ENCODE results near the gene OXLD1.

- TF ChIP-seq FOXM1 (IDR thresholded peaks at IDR 0.05; ENCODE audit: borderline replicate concordance) (no peak), TARDBP (IDR thresholded peaks at IDR 0.05) (no peak), FOXA1 (IDR thresholded peaks at IDR 0.05) (no peak), ARNT (IDR thresholded peaks at IDR 0.05) (no peak), LEF1 (IDR thresholded peaks at IDR 0.05; ENCODE audit: borderline replicate concordance) (no peak), FOXK2 (IDR thresholded peaks at IDR 0.05) (no peak), SP1 (IDR thresholded peaks at IDR 0.05) (no peak), BHLHE40 (IDR thresholded peaks at IDR 0.05; ENCODE audit: borderline replicate concordance) (no peak), NFRKB (IDR thresholded peaks at IDR 0.05) (no peak), ELF4 (IDR thresholded peaks at IDR 0.05) (no peak), ZNF384 (IDR thresholded peaks at IDR 0.05) (no peak), SUZ12 (IDR thresholded peaks at IDR 0.05) (no peak)
Observed at GRCh38 chr17:81648707-81649085, 17.7 kb downstream of the OXLD1 start.

Data from HEK293T (cell line).